GM12874 (cell line): Measurements from ENCODE around the gene PLOD3.

Source experiments
- CTCF ChIP-seq: IDR thresholded peaks from 2 replicates; pipeline ENCODE4 v1.5.1; 2011; ENCODE audit warnings: low read depth, mild to moderate bottlenecking, control low read depth, low read length, moderate library complexity; ENCODE audit not compliant: insufficient read depth

PLOD3 gene

GRCh38 chr7:101212014-101212413, 5.4 kb downstream of the PLOD3 start:
- no peak for TF ChIP-seq CTCF

GRCh38 chr7:101211501-101211900, 5.9 kb downstream of the PLOD3 start:
- no peak for TF ChIP-seq CTCF

- TF ChIP-seq CTCF, result no peak
These were observed 7.2 kb downstream of the PLOD3 start for GRCh38 chr7:101210143-101210542.

- no peak for TF ChIP-seq CTCF
These were observed 8.6 kb downstream of the PLOD3 start for GRCh38 chr7:101208794-101209193.

GRCh38 chr7:101207459-101207858, 9.9 kb downstream of the PLOD3 start:
- TF ChIP-seq CTCF, result no peak

GRCh38 chr7:101206665-101207042, 10.7 kb downstream of the PLOD3 start:
- TF ChIP-seq CTCF, result no peak

DNA sequence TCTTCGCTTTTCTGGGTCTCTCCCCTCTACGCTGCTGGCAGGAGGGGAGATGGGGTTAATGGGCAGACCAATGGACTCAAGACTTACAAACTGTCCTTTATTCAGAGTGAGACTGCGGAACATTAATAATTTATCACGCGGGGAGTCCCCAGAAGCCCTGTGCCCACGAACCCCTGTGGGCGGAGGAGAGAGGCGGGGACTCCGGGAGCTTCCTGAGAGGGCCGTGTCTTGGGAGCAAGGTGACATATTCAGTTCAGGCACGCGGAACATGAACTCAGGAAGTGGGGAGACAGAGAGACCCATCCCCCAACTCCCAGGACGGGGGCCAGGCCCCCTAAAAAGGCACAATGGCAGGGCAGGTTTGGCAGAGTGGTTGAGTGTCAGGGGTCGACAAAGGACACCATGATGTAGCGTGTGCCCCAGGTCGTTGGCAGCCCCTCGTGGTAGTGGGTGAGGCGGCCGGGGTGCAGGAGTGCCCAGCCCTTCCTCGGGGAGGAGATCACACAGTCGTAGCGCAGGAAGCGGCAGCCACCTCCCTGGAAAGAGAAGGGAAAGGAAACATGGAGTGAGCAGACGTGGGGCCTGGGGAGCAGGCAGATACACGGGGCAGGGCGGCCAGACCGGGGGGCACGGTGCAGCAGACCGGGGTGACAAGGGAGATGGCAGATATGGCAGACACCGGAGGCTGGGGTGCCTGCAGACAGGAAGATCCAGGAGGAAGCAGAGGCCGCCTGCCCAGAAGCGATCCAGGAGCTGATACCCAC, 11.3 kb downstream of the PLOD3 start:
- no peak for TF ChIP-seq CTCF
